Pancreas (tissue), 10 donors: ENCODE data around the gene FNDC3B. TPM values are rescaled to one million over a fixed set of nuclear protein-coding genes. Genes with fewer than 3 reads are reported as not detected.

Experiments
- ATAC-seq, 4 donors: fragments of 200-7000 bp; cut with Tn5 transposase; one replicate each; pipeline versions ENCODE4 v1.8.0 to v1.9.1; 2020; ENCODE audit warnings: mild to moderate bottlenecking in 4 of 4, moderate library complexity in 4 of 4
- DNase-seq, 6 donors: peaks; one replicate each; pipeline ENCODE4 v3.0.0-alpha.2; 2020
- FAIRE-seq: peaks from 2 replicates; lab custom pipeline; 2012; peaks lifted over from hg19 to GRCh38; lab: Jason Lieb, UNC
- H3K27ac ChIP-seq, 4 donors: fragments of 200-600 bp; sonication (generic); 1 replicate in 3 of 4; 2 replicates in 1 of 4; pipeline versions ENCODE4 v1.5.0 to v1.8.0; 2020
- H3K27me3 ChIP-seq, 4 donors: fragments of 200-600 bp; one replicate each; pipeline ENCODE4 v1.8.0; 2021
- H3K36me3 ChIP-seq, 3 donors: fragments of 200-600 bp; sonication (generic) in 1 of 3; one replicate each; pipeline versions ENCODE4 v1.5.0 to v1.8.0; 2020 to 2021
- H3K4me1 ChIP-seq, 3 donors: fragments of 200-600 bp; one replicate each; pipeline ENCODE4 v1.8.0; 2021
- H3K4me3 ChIP-seq, 4 donors: fragments of 200-600 bp; sonication (generic) in 2 of 4; one replicate each; pipeline versions ENCODE4 v1.5.0 to v1.8.0; 2020 to 2021
- H3K9me3 ChIP-seq, 4 donors: fragments of 200-600 bp; one replicate each; pipeline ENCODE4 v1.8.0; 2021
- CTCF ChIP-seq, 4 donors: fragments of 200-600 bp; sonication (generic) in 3 of 4; IDR thresholded peaks; one replicate each; pipeline versions ENCODE4 v1.5.0 to v1.8.0; 2021; ENCODE audit warnings: antibody characterized with exemption in 4 of 4
- WGBS, 2 donors: extraction: QIAGEN DNeasy Blood & Tissue Kit; methylation state at CpG; one replicate each; pipeline ENCODE4 v1.1.7; 2013; 5-methylcytosine and 5-hydroxymethylcytosine counted together
- intact Hi-C, 3 donors: fragments of 100-400 bp; cut with DNase I; formaldehyde crosslinking; loops; one replicate each; pipeline versions ENCODE4 v1.11.1 to v1.14.2; 2022
- polyA plus RNA-seq, 2 donors: library from polyadenylated mRNA; stranded (reverse); fragments of 200-250 nt; gene quantifications; one replicate each; pipeline ENCODE4 v1.2.3, GENCODE V29; 2013
- total RNA-seq, 6 donors: library from RNA; stranded (reverse); fragmentation: NEBNext Ultra II Directional in 4 of 6; extraction: Animal tissue kit (Norgen Biotek cat#: 25700) in 4 of 6; gene quantifications; one replicate each; pipeline versions ENCODE4 v1.2.1 to v1.2.4, GENCODE V29; 2021 to 2023
- donor health status: healthy with polysubstance abuse.
- donor health status: DM: no; HTN: no; CAD: no; lungs with moderate emphysema.
- donor health status: DM: no; HTN: no; CAD: no.
- donor health status: control.
- donor health status: control.
- donor health status: Bipolar disorder and iron deficiency.
- donor health status: DM: yes; HTN: yes; CAD: no.
- donor health status: DM: no; HTN: no; CAD: no.
- donor health status: DM: no; HTN: no; CAD: no.
- donor health status: DM: yes; HTN: yes; CAD: no.

The FNDC3B gene
- total and polyA plus RNA-seq, 8 donors, result 9.3 to 126 (median 73.2) TPM

- intact Hi-C loops, result no loop called here
- no peak overlapping the region for H3K27ac ChIP-seq
- peaks cover 0 to 21% (median 0%) of the 10 kb centered on the region in 3 donors for H3K36me3 ChIP-seq
- DNase-seq (no peak), ATAC-seq (no peak), FAIRE-seq (no peak)
- no peaks in the 10 kb centered on the region for H3K27me3 ChIP-seq
- TF ChIP-seq CTCF (IDR thresholded peaks at IDR 0.05), result no peak
- peaks cover 0 to 7% (median 0%) of the 10 kb centered on the region in 3 donors for H3K4me1 ChIP-seq
- WGBS, 2 donors, result 87 to 93% methylated on average over 5 of the region's 5 CpGs
- H3K9me3 ChIP-seq, result no peaks in the 10 kb centered on the region
- H3K4me3 ChIP-seq, result no peak overlapping the region
These were observed 74.3 kb downstream of the FNDC3B start for GRCh38 chr3:172113710-172114109.

- no peaks in the 10 kb centered on the region for H3K9me3 ChIP-seq
- H3K36me3 ChIP-seq, result peaks cover 0 to 21% (median 0%) of the 10 kb centered on the region in 3 donors
- 89 to 92% methylated on average over 1 of the region's 1 CpG for WGBS, 2 donors
- peaks cover 0 to 7% (median 0%) of the 10 kb centered on the region in 3 donors for H3K4me1 ChIP-seq
- intact Hi-C loops, result no loop called here
- no peak for TF ChIP-seq CTCF (IDR thresholded peaks at IDR 0.05)
- FAIRE-seq (no peak), DNase-seq (no peak), ATAC-seq (no peak)
- no peaks in the 10 kb centered on the region for H3K27me3 ChIP-seq
- no peak overlapping the region for H3K27ac ChIP-seq
- no peak overlapping the region for H3K4me3 ChIP-seq
These were observed 75.7 kb downstream of the FNDC3B start for GRCh38 chr3:172115059-172115458.

- H3K4me3 ChIP-seq, result no peak overlapping the region
- H3K36me3 ChIP-seq, result peaks cover 0 to 21% (median 0%) of the 10 kb centered on the region in 3 donors
- DNase-seq, result no peak
- no peak overlapping the region for H3K27ac ChIP-seq
- peaks cover 0 to 7% (median 0%) of the 10 kb centered on the region in 3 donors for H3K4me1 ChIP-seq
- no peak for FAIRE-seq
- no peaks in the 10 kb centered on the region for H3K9me3 ChIP-seq
- 76 to 78% methylated on average over 4 of the region's 4 CpGs for WGBS, 2 donors
- no peak for ATAC-seq
- intact Hi-C loops, result no loop called here
- no peak for TF ChIP-seq CTCF (IDR thresholded peaks at IDR 0.05)
- H3K27me3 ChIP-seq, result no peaks in the 10 kb centered on the region
These were observed 76.4 kb downstream of the FNDC3B start for GRCh38 chr3:172115787-172116186.

DNA sequence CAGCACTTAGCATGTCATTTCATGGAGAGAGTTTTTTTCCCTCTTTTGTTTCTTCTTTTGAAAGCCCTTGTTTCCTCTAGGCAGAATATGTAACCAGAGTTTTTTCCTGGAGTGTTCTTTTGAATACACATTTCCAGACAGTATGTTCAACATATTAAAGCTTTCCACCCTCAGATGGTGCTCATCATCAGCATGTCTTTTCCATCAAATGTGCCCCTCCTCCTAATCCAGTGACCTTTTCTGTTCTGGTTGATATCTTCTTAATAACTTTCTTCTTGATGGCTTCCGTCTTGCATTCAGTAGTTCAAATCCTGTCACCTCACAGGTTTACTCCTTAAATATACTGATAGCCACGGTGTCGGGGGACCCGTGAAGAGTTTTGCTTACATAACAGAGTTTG lies 78.6 kb downstream of the FNDC3B start:
- H3K36me3 ChIP-seq, result peaks cover 0 to 21% (median 0%) of the 10 kb centered on the region in 3 donors
- H3K9me3 ChIP-seq, result no peaks in the 10 kb centered on the region
- no peak for TF ChIP-seq CTCF (IDR thresholded peaks at IDR 0.05)
- no peaks in the 10 kb centered on the region for H3K27me3 ChIP-seq
- no peaks in the 10 kb centered on the region for H3K4me1 ChIP-seq
- ATAC-seq, result no peak
- intact Hi-C loops, result no loop called here
- no peak for FAIRE-seq
- H3K4me3 ChIP-seq, result no peak overlapping the region
- 67 to 73% methylated on average over 4 of the region's 4 CpGs for WGBS, 2 donors
- DNase-seq, result no peak
- H3K27ac ChIP-seq, result no peak overlapping the region

- Histone ChIP-seq H3K4me1 (peaks cover 2% of the 10 kb centered on the region in 3 donors), H3K36me3 (peaks cover 0 to 12% (median 0%) of the 10 kb centered on the region in 3 donors), H3K9me3 (no peaks in the 10 kb centered on the region), H3K27ac (no peak overlapping the region), H3K27me3 (no peaks in the 10 kb centered on the region), H3K4me3 (no peak overlapping the region)
- DNase-seq (no peak), FAIRE-seq (no peak), ATAC-seq (peak in 1 of 4 donors; percentile 6)
- TF ChIP-seq CTCF (IDR thresholded peaks at IDR 0.05), result no peak
- intact Hi-C loops, result no loop called here
- 70 to 76% methylated on average over 7 of the region's 7 CpGs for WGBS, 2 donors
These were observed 80.0 kb downstream of the FNDC3B start for GRCh38 chr3:172119266-172119969.
